SK-N-SH (cell line): Measurements from ENCODE around the gene LHFPL6.

ENCODE experiments used
- CTCF ChIP-seq: fragments of 200-600 bp; sonication (generic); IDR thresholded peaks from 2 replicates; pipeline ENCODE4 v1.6.1; 2017; ENCODE audit warnings: antibody characterized with exemption, mild to moderate bottlenecking, moderate library complexity
- EP300 ChIP-seq, 2 experiments: IDR thresholded peaks; 2 replicates each; pipeline versions ENCODE4 v1.4.0 to v1.6.1; 2012; ENCODE audit warnings: borderline replicate concordance in 1 of 2, low read depth in 1 of 2, low read length in 1 of 2
- FOXJ3 ChIP-seq: sonication (generic); formaldehyde crosslinking; IDR thresholded peaks from 2 replicates; pipeline ENCODE4 v1.5.1; 2020; ENCODE audit warnings: mild to moderate bottlenecking, missing genetic modification reagents
- FOXM1 ChIP-seq: IDR thresholded peaks from 2 replicates; pipeline ENCODE4 v1.4.0; 2012; ENCODE audit warnings: low read depth, mild to moderate bottlenecking
- TF ChIP-seq, protein P1 (sequence below): IDR thresholded peaks from 2 replicates; pipeline ENCODE4 v1.6.1; 2012; ENCODE audit warnings: mild to moderate bottlenecking, low read depth, low read length, moderate library complexity
- TF ChIP-seq, protein P2 (sequence below): fragments of 150-350 bp; IDR thresholded peaks from 2 replicates; pipeline ENCODE4 v1.6.1; 2017; ENCODE audit warnings: antibody characterized with exemption, low read length, low read depth, borderline replicate concordance

GRCh38 chr13:39596176-39596575, 6.8 kb downstream of the LHFPL6 start:
- TF ChIP-seq EP300 (IDR thresholded peaks at IDR 0.05; ENCODE audit: borderline replicate concordance in 1 of 2, low read depth in 1 of 2, low read length in 1 of 2) (no peak), CTCF (no peak), FOXM1 (no peak), FOXJ3 (no peak)
- TF ChIP-seq, protein P1, sequence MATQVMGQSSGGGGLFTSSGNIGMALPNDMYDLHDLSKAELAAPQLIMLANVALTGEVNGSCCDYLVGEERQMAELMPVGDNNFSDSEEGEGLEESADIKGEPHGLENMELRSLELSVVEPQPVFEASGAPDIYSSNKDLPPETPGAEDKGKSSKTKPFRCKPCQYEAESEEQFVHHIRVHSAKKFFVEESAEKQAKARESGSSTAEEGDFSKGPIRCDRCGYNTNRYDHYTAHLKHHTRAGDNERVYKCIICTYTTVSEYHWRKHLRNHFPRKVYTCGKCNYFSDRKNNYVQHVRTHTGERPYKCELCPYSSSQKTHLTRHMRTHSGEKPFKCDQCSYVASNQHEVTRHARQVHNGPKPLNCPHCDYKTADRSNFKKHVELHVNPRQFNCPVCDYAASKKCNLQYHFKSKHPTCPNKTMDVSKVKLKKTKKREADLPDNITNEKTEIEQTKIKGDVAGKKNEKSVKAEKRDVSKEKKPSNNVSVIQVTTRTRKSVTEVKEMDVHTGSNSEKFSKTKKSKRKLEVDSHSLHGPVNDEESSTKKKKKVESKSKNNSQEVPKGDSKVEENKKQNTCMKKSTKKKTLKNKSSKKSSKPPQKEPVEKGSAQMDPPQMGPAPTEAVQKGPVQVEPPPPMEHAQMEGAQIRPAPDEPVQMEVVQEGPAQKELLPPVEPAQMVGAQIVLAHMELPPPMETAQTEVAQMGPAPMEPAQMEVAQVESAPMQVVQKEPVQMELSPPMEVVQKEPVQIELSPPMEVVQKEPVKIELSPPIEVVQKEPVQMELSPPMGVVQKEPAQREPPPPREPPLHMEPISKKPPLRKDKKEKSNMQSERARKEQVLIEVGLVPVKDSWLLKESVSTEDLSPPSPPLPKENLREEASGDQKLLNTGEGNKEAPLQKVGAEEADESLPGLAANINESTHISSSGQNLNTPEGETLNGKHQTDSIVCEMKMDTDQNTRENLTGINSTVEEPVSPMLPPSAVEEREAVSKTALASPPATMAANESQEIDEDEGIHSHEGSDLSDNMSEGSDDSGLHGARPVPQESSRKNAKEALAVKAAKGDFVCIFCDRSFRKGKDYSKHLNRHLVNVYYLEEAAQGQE, result no peak
- TF ChIP-seq, protein P2, sequence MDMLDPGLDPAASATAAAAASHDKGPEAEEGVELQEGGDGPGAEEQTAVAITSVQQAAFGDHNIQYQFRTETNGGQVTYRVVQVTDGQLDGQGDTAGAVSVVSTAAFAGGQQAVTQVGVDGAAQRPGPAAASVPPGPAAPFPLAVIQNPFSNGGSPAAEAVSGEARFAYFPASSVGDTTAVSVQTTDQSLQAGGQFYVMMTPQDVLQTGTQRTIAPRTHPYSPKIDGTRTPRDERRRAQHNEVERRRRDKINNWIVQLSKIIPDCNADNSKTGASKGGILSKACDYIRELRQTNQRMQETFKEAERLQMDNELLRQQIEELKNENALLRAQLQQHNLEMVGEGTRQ, result no peak
